Brain microvascular endothelial cell (primary cell): Measurements from ENCODE around the gene TLE3.
A peak's percentile ranks its signal among the peaks of the same experiment; 100 is the strongest.
"Not testable (repeated sequence)": the region's sequence is repeated elsewhere in the genome, so short reads cannot be mapped to it uniquely, and the experiment has no call there.

Experiments
- DNase-seq: peaks from one replicate; pipeline ENCODE4 v3.0.0-alpha.2; 2020
- H3K27ac ChIP-seq: fragments of 250-450 bp; sonication (Bioruptor Pico); 2 replicates; pipeline ENCODE4 v1.5.1; 2020; ENCODE audit warnings: mild to moderate bottlenecking, moderate library complexity
- H3K27me3 ChIP-seq: fragments of 250-450 bp; sonication (Bioruptor Pico); replicated peaks from 2 replicates; pipeline ENCODE4 v1.5.1; 2020; ENCODE audit warnings: mild to moderate bottlenecking
- H3K36me3 ChIP-seq: fragments of 250-450 bp; sonication (Bioruptor Pico); replicated peaks from 2 replicates; pipeline ENCODE4 v1.5.1; 2020; ENCODE audit warnings: mild to moderate bottlenecking
- H3K4me3 ChIP-seq: 2 replicates; pipeline ENCODE4 v1.5.1; 2011; ENCODE audit warnings: low read depth, mild to moderate bottlenecking, control low read depth, low read length, moderate library complexity
- in situ Hi-C: cut with HindIII; loops from 2 replicates; pipeline ENCODE4 v1.10.0; 2017; ENCODE audit warnings: low sequenced_read_pairs, low pct_ligation_motif_present
- TF ChIP-seq, protein P1 (sequence below): IDR thresholded peaks from 2 replicates; pipeline ENCODE4 v1.5.1; 2011; ENCODE audit warnings: low read depth, mild to moderate bottlenecking, moderate library complexity, low read length, control low read depth, inconsistent platforms; ENCODE audit errors: missing control alignments

The TLE3 gene

DNA sequence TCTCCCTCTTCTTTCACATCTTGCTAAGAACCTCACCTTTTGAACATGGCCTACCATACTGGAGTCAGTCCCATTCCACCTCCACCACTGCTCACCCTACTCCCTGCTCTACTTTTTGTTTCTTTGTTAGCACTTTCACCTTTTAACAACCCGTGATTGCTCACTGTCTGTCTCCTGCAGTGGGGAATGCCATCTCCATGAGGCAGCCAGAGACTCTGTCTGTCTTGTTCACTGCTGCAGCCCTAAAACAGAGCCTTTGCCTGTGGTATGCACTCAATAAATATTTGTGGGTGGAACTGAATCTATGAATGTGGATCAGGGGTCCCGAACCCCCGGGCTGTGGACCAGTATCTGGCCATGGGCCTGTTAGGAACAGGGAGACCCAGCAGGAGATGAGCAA, 16.5 kb upstream of the TLE3 start:
- in situ Hi-C loops, result no loop called here
- DNase-seq, result peak; percentile 60
- TF ChIP-seq, protein P1, sequence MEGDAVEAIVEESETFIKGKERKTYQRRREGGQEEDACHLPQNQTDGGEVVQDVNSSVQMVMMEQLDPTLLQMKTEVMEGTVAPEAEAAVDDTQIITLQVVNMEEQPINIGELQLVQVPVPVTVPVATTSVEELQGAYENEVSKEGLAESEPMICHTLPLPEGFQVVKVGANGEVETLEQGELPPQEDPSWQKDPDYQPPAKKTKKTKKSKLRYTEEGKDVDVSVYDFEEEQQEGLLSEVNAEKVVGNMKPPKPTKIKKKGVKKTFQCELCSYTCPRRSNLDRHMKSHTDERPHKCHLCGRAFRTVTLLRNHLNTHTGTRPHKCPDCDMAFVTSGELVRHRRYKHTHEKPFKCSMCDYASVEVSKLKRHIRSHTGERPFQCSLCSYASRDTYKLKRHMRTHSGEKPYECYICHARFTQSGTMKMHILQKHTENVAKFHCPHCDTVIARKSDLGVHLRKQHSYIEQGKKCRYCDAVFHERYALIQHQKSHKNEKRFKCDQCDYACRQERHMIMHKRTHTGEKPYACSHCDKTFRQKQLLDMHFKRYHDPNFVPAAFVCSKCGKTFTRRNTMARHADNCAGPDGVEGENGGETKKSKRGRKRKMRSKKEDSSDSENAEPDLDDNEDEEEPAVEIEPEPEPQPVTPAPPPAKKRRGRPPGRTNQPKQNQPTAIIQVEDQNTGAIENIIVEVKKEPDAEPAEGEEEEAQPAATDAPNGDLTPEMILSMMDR, result no peak
- H3K4me3 ChIP-seq, result no peak overlapping the region
- H3K27ac ChIP-seq, result no peak overlapping the region
- H3K36me3 ChIP-seq, result no peaks in the 10 kb centered on the region
- H3K27me3 ChIP-seq, result no peaks in the 10 kb centered on the region

DNA sequence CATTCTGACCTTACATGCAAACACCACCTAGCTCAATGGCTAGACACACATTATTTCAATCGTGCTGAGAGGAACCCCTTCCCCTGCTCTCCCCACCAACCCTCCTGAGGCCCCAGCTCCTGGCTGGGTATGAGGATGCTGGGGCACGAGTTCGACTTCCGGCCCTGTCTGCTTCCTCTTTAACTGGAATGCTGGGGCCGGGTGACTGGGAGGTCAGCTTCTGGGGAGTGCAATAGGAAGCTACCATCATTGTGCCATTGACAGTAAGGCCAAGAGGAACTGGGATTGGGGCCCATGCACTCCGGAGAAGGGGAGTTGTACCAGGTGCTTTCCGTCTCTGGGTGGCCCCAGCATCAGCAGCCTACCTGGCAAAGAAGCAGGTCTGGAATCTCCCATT, 15.6 kb upstream of the TLE3 start:
- no peak for DNase-seq
- no peaks in the 10 kb centered on the region for H3K36me3 ChIP-seq
- H3K27ac ChIP-seq, result no peak overlapping the region
- in situ Hi-C loops, result no loop called here
- TF ChIP-seq, protein P1, result no peak
- H3K4me3 ChIP-seq, result no peak overlapping the region
- H3K27me3 ChIP-seq, result no peaks in the 10 kb centered on the region

DNA sequence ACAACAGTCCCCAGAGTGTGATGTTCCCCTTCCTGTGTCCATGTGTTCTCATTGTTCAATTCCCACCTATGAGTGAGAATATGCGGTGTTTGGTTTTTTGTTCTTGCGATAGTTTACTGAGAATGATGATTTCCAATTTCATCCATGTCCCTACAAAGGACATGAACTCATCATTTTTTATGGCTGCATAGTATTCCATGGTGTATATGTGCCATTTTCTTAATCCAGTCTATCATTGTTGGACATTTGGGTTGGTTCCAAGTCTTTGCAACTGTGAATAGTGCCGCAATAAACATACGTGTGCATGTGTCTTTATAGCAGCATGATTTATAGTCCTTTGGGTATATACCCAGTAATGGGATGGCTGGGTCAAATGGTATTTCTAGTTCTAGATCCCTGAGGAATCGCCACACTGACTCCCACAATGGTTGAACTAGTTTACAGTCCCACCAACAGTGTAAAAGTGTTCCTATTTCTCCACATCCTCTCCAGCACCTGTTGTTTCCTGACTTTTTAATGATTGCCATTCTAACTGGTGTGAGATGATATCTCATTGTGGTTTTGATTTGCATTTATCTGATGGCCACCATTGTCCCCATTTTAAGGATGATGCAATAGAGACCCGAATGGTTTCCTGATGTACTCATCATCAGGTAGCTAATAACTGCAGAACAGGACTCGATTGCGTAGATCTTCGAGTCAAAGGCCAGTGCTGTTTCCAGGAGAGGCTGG, 15.0 kb upstream of the TLE3 start:
- H3K4me3 ChIP-seq, H3K36me3 ChIP-seq, H3K27ac ChIP-seq, H3K27me3 ChIP-seq, in situ Hi-C loops, DNase-seq: not testable (repeated sequence)

DNA sequence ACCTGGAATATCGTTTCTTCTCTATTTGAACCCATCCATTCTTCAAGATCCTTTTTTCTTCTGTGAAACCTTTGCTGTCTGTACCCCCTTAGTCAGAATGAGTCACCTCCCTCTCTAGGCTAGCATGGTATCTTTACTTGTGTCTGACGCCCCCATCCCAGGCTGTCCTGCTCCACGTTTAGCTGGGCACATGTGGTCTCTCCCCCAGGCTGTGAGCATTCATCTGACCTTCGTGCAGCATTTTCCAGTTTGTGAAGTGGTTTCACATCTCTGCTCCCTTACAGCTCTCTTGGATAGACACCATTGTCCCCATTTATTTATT, 14.3 kb upstream of the TLE3 start:
- peak overlapping the region; percentile 53 for H3K27ac ChIP-seq
- TF ChIP-seq, protein P1, result no peak
- H3K4me3 ChIP-seq, result no peak overlapping the region
- no peaks in the 10 kb centered on the region for H3K27me3 ChIP-seq
- in situ Hi-C loops, result no loop called here
- no peaks in the 10 kb centered on the region for H3K36me3 ChIP-seq
- DNase-seq, result peak; percentile 39

DNA sequence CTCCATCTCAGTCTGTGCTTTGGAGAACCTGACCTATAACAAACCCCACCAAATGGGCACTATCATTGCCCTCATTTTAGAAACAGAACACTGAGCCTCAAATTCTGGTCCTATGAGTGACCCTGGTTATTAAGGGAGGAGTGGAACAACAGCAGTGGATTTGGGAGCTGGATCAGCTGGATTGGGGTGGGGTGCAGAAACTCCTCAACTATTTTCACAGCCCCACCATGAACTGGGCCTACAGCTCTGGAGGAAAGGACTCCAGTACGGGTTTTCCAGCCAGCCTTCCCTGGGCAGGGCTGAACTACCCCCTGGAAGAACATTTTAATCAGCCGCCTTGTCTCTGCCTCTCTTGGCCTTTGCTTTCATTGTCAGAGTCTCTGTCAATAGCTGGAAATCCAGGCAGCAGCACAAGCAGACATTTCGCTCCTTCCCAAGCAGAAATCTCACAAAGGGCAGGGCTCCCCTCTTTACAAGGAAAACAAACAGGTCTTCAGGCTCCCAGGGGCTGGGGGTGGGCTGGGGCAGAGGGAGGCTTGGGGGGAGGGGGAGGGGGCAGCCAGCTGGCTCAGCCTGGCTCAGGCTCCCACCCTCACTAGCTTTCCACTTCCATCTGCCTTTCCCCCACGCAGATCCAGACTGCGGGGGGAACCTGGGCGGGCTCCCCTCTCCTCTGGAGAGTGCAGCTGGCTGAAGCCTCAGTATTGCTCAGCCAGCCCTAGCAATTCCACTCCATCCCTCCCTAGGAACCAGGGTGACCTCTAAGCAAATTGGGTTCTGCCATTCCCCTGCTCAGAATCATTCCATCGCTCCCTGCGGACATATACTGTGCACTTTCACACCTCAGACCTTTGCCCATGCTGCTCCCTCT, 13.7 kb upstream of the TLE3 start:
- H3K4me3 ChIP-seq, result no peak overlapping the region
- no peaks in the 10 kb centered on the region for H3K36me3 ChIP-seq
- H3K27ac ChIP-seq, result peak overlapping the region; percentile 53
- in situ Hi-C loops, result no loop called here
- DNase-seq, result peak; percentile 86
- TF ChIP-seq, protein P1, result no peak
- no peaks in the 10 kb centered on the region for H3K27me3 ChIP-seq

DNA sequence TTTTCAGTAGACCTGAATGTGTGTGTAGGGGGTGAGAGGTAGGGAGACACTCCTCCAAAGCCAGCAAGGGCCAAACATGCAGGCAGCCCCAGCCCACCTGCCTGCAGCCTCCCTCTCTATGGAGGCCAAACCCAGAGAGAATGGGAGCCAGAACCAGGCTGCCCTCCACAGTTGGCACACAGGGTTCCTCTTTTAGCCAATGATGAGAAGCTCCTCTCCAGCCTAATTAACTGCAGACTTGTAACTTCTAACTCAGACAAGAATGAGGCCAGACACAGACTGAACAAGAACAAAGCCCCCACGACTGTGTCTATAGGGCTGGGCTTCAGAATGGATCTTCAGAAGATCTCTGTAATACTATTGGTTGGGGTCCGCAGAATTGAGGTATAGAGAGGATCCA, 12.3 kb upstream of the TLE3 start:
- Histone ChIP-seq H3K27me3 (no peaks in the 10 kb centered on the region), H3K4me3 (no peak overlapping the region), H3K27ac (no peak overlapping the region), H3K36me3 (no peaks in the 10 kb centered on the region)
- in situ Hi-C loops, result no loop called here
- TF ChIP-seq, protein P1, result no peak
- no peak for DNase-seq
